T-cell (primary cell): ENCODE results near the gene MCF2L. TPM values are rescaled to one million over a fixed set of nuclear protein-coding genes. Genes with fewer than 3 reads are reported as not detected.

Experiments
- ATAC-seq, 4 experiments: fragments of 200-7000 bp in 3 of 4; fragments of 150-1000 bp in 1 of 4; cut with Tn5 transposase; replicated peaks in 1 of 4; 1 replicate in 3 of 4; 2 replicates in 1 of 4; pipeline ENCODE4 v1.10.0; 2021; ENCODE audit warnings: moderate library complexity in 3 of 4, mild to moderate bottlenecking in 2 of 4, moderate number of reproducible peaks in 1 of 4
- CTCF ChIA-PET, 2 donors: fragments of 300-600 bp; sonication (Branson Sonifier 250); formaldehyde crosslinking; loops; one replicate each; lab custom pipeline; 2022; ENCODE audit warnings: antibody characterized with exemption in 2 of 2; lab: Charles Lee
- POLR2A ChIA-PET, 2 donors: fragments of 300-600 bp; sonication (Branson Sonifier 250); formaldehyde crosslinking; loops; one replicate each; lab custom pipeline; 2022; ENCODE audit warnings: antibody characterized with exemption in 2 of 2; lab: Charles Lee
- DNase-seq, 35 experiments: peaks; one replicate each; pipeline versions ENCODE4 v3.0.0 to v3.0.0-alpha.2; 2013 to 2023
- H3K27ac ChIP-seq: one replicate; pipeline ENCODE4 v1.5.1; 2013; ENCODE audit warnings: low read length
- H3K27me3 ChIP-seq, 2 experiments: replicated peaks in 1 of 2; 1 replicate in 1 of 2; 2 replicates in 1 of 2; pipeline versions ENCODE4 v1.6.1 to v1.7.0; 2013; ENCODE audit warnings: low read length in 1 of 2, mixed read lengths in 1 of 2; ENCODE audit not compliant: control insufficient read depth in 2 of 2, insufficient read depth in 2 of 2; ENCODE audit errors: extremely low read depth in 1 of 2
- H3K36me3 ChIP-seq, 2 donors: 1 replicate in 1 of 2; 2 replicates in 1 of 2; pipeline versions ENCODE4 v1.6.1 to v1.7.0; 2013; ENCODE audit warnings: low read length in 1 of 2; ENCODE audit not compliant: control insufficient read depth in 2 of 2, insufficient read depth in 1 of 2; ENCODE audit errors: extremely low read depth in 1 of 2
- H3K4me1 ChIP-seq, 2 experiments: 1 replicate in 1 of 2; 2 replicates in 1 of 2; pipeline versions ENCODE4 v1.6.1 to v1.7.0; 2013; ENCODE audit warnings: low read length in 2 of 2, mixed read lengths in 1 of 2; ENCODE audit not compliant: insufficient read depth in 2 of 2, control insufficient read depth in 1 of 2; ENCODE audit errors: extremely low read depth in 1 of 2
- H3K4me3 ChIP-seq, 2 donors: 1 replicate in 1 of 2; 2 replicates in 1 of 2; pipeline versions ENCODE4 v1.5.1 to v1.7.0; 2013; ENCODE audit warnings: mild to moderate bottlenecking in 2 of 2, low read length in 1 of 2, moderate library complexity in 1 of 2; ENCODE audit not compliant: control insufficient read depth in 1 of 2; ENCODE audit errors: extremely low read depth in 1 of 2
- H3K9me3 ChIP-seq: 2 replicates; pipeline ENCODE4 v1.7.0; 2013
- H3K27ac Mint-ChIP-seq, 2 donors: one replicate each; pipeline ENCODE4 v1.8.0; 2020 to 2021; ENCODE audit warnings: mild to moderate bottlenecking in 2 of 2, mixed read lengths in 2 of 2
- H3K27me3 Mint-ChIP-seq, 2 donors: one replicate each; pipeline ENCODE4 v1.8.0; 2021 to 2022; ENCODE audit warnings: mixed read lengths in 2 of 2
- H3K36me3 Mint-ChIP-seq: one replicate; pipeline ENCODE4 v1.8.0; 2021; ENCODE audit warnings: mixed read lengths
- H3K4me1 Mint-ChIP-seq, 3 donors: one replicate each; pipeline ENCODE4 v1.8.0; 2020 to 2022; ENCODE audit warnings: mixed read lengths in 3 of 3, mild to moderate bottlenecking in 1 of 3
- H3K4me3 Mint-ChIP-seq, 3 donors: one replicate each; pipeline ENCODE4 v1.8.0; 2020 to 2022; ENCODE audit warnings: mild to moderate bottlenecking in 3 of 3, mixed read lengths in 3 of 3, moderate library complexity in 3 of 3
- H3K9me3 Mint-ChIP-seq, 3 donors: one replicate each; pipeline ENCODE4 v1.8.0; 2020 to 2022; ENCODE audit warnings: mixed read lengths in 3 of 3
- WGBS: methylation state at CpG from one replicate; pipeline ENCODE4 v1.1.5; 2013; ENCODE audit warnings: missing lambda C conversion rate; ENCODE audit not compliant: insufficient coverage; 5-methylcytosine and 5-hydroxymethylcytosine counted together
- total RNA-seq, 35 experiments: library from RNA in 6 of 35; stranded (reverse) in 6 of 35; fragments of 120-200 nt in 1 of 35; gene quantifications; one replicate each; pipeline versions ENCODE4 v1.2.1 to v1.2.4 and lab custom pipeline; 2013 to 2026

MCF2L gene
- total RNA-seq, 5 donors from 2014 or later (not counting 1 experiment from before 2014, with no cell fraction given) = 18.2 to 30.0 (median 24.7) TPM

DNA sequence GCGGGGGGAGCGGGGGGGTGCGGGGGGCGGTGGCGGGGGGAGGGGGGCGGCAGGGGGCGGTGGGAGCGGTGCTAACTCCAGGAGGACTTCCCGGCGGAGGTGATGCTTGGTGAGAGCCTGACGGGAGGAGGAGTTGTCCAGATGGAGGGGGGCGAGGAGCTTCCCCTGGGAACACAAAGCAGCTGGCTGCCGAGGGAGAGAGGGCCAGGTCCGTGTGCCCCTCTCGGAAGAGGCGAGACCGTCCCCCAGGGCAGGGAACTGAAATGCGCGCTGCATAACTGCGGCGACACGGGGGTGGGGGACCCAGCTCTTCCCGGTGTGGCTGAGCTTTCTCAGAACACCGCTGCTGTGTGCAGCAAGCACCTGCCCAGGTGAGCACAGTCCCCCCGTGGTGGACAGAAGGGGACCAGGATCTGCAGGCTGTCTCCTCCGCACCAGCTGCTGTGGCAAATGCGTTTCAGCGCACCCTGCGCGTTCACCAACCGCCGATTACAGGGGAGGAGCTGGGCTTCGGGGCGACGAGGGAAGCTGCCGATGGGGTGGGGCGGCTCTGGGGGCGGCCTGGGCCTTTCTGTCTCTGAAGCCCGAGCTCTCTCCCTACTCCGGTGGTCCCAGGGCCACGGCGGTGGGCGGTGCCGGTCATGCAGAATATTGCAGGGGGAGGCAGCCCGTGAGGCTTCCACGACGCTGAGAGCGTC is 81.9 kb downstream of the MCF2L start:
- H3K27ac ChIP-seq = no peak overlapping the region
- no peaks in the 10 kb centered on the region for H3K9me3 Mint-ChIP-seq
- no peak overlapping the region for H3K4me3 Mint-ChIP-seq
- DNase-seq = no peak
- H3K27me3 Mint-ChIP-seq = no peaks in the 10 kb centered on the region
- ChIA-PET CTCF (no interaction called here), POLR2A (no interaction called here)
- WGBS = 93% methylated on average over 35 of the region's 48 CpGs
- no peaks in the 10 kb centered on the region for H3K4me1 ChIP-seq
- H3K36me3 Mint-ChIP-seq = peaks cover 20% of the 10 kb centered on the region
- H3K9me3 ChIP-seq = no peaks in the 10 kb centered on the region
- no peaks in the 10 kb centered on the region for H3K4me1 Mint-ChIP-seq
- no peak overlapping the region for H3K4me3 ChIP-seq
- H3K27ac Mint-ChIP-seq = no peak overlapping the region
- no peak for ATAC-seq
- H3K36me3 ChIP-seq = peaks cover 0 to 5% of the 10 kb centered on the region in 2 donors
- H3K27me3 ChIP-seq = no peaks in the 10 kb centered on the region

DNA sequence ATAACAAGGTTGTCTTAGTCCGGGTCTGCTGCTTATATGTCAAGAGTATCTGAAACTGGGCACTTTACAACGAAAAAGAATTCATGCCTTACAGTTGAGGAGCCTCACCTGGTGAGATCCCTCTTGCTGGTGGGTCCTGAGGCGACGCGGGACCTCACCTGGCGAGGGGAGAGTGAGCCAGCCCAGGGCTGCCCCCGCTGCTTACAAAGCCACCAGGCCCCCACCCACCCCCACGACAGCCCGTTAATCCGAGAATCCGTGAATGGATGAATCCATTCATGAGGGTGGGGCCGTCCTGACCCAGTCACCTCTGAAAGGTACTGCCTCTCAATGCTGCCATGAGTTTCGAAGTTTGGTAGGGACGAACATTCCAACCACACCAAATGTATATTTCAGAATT is 82.6 kb downstream of the MCF2L start:
- no peaks in the 10 kb centered on the region for H3K27me3 ChIP-seq
- WGBS = 88% methylated on average over 11 of the region's 14 CpGs
- DNase-seq (no peak), ATAC-seq (no peak)
- peaks cover 0 to 5% of the 10 kb centered on the region in 2 donors for H3K36me3 ChIP-seq
- ChIA-PET POLR2A (no interaction called here), CTCF (no interaction called here)
- Mint-ChIP-seq H3K4me1 (no peaks in the 10 kb centered on the region), H3K36me3 (peaks cover 14% of the 10 kb centered on the region), H3K27ac (no peak overlapping the region), H3K4me3 (no peak overlapping the region), H3K27me3 (no peaks in the 10 kb centered on the region), H3K9me3 (no peaks in the 10 kb centered on the region)
- no peaks in the 10 kb centered on the region for H3K4me1 ChIP-seq
- no peak overlapping the region for H3K4me3 ChIP-seq
- no peak overlapping the region for H3K27ac ChIP-seq
- H3K9me3 ChIP-seq = no peaks in the 10 kb centered on the region

DNA sequence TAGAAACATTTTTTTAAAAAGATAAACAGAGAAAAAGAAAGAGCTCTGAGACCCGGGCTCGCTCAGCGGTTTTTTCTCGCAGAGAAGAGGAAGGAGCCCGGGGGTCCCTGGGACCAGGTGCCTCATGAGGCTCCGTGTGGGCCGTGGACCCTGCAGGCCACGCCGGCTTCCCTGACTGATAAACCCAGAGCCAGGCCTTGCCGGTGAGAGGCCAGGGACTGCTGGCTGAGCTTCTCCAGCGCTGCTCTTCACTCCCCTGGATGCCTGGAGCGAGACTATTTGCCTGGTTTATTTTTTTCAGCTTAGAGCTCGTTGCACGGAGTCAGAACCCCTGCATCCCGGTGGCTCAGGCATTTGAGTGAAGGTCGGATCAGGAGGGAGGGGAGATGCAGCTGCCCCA is 83.2 kb downstream of the MCF2L start:
- Histone ChIP-seq H3K4me1 (no peaks in the 10 kb centered on the region), H3K27me3 (no peaks in the 10 kb centered on the region), H3K27ac (no peak overlapping the region), H3K9me3 (no peaks in the 10 kb centered on the region), H3K4me3 (no peak overlapping the region), H3K36me3 (peaks cover 0 to 3% of the 10 kb centered on the region in 2 donors)
- Mint-ChIP-seq H3K4me3 (no peak overlapping the region), H3K9me3 (no peaks in the 10 kb centered on the region), H3K27ac (no peak overlapping the region), H3K27me3 (no peaks in the 10 kb centered on the region), H3K36me3 (peaks cover 8% of the 10 kb centered on the region), H3K4me1 (no peaks in the 10 kb centered on the region)
- DNase-seq = no peak
- ATAC-seq = no peak
- WGBS = 88% methylated on average over 11 of the region's 16 CpGs
- ChIA-PET POLR2A (no interaction called here), CTCF (no interaction called here)

DNA sequence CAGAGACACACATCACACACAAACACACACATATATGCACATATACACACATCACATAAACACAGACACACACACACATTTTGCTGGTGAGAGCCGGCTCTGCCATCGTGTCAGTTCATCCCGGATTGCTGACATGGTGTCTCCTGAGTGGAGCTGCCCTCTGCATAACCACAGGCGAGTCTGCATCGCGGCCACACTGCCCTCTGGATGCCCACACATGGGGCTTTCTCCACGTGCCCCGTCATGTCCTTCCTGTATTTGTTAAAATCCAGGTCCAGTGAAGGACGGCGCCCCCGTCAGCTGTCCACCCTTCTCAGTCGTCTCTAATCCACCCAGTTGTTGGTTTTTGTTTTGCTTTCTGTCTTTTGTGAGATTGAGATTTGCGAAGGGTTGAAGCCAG is 84.0 kb downstream of the MCF2L start:
- Mint-ChIP-seq H3K4me1 (no peaks in the 10 kb centered on the region), H3K4me3 (no peak overlapping the region), H3K27ac (no peak overlapping the region), H3K9me3 (no peaks in the 10 kb centered on the region), H3K27me3 (no peaks in the 10 kb centered on the region), H3K36me3 (peaks cover 6% of the 10 kb centered on the region)
- Histone ChIP-seq H3K4me3 (no peak overlapping the region), H3K36me3 (no peaks in the 10 kb centered on the region), H3K9me3 (no peaks in the 10 kb centered on the region), H3K4me1 (no peaks in the 10 kb centered on the region), H3K27ac (no peak overlapping the region), H3K27me3 (no peaks in the 10 kb centered on the region)
- no peak for DNase-seq
- ChIA-PET POLR2A (no interaction called here), CTCF (no interaction called here)
- no peak for ATAC-seq
- 92% methylated on average over 7 of the region's 13 CpGs for WGBS

DNA sequence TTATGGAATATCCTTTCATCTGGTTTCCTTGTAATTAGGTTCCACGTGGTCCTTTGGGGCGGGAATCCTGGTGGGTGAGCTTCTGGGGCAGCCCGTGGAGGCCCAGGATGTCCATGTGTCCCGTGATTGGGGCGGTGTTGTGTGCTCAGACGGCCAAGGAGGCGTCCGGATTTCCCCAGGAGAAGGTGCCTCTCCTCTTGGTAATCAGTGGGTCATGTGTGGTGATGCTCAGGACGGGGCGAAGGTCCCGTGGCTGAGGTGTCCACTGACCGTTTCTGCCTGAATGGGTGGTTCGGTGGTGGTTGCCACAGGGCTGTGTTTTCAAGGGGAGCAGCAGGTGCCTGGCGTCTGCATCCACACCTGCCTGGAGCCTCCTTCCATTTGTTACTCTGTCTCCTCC is 84.4 kb downstream of the MCF2L start:
- ChIA-PET POLR2A (no interaction called here), CTCF (no interaction called here)
- H3K27ac Mint-ChIP-seq = no peak overlapping the region
- H3K4me3 Mint-ChIP-seq = no peak overlapping the region
- ATAC-seq = no peak
- Histone ChIP-seq H3K4me1 (no peaks in the 10 kb centered on the region), H3K36me3 (no peaks in the 10 kb centered on the region), H3K9me3 (no peaks in the 10 kb centered on the region), H3K27me3 (no peaks in the 10 kb centered on the region), H3K27ac (no peak overlapping the region), H3K4me3 (no peak overlapping the region)
- no peaks in the 10 kb centered on the region for H3K27me3 Mint-ChIP-seq
- no peak for DNase-seq
- peaks cover 4% of the 10 kb centered on the region for H3K36me3 Mint-ChIP-seq
- no peaks in the 10 kb centered on the region for H3K4me1 Mint-ChIP-seq
- 85% methylated on average over 6 of the region's 14 CpGs for WGBS
- H3K9me3 Mint-ChIP-seq = no peaks in the 10 kb centered on the region

DNA sequence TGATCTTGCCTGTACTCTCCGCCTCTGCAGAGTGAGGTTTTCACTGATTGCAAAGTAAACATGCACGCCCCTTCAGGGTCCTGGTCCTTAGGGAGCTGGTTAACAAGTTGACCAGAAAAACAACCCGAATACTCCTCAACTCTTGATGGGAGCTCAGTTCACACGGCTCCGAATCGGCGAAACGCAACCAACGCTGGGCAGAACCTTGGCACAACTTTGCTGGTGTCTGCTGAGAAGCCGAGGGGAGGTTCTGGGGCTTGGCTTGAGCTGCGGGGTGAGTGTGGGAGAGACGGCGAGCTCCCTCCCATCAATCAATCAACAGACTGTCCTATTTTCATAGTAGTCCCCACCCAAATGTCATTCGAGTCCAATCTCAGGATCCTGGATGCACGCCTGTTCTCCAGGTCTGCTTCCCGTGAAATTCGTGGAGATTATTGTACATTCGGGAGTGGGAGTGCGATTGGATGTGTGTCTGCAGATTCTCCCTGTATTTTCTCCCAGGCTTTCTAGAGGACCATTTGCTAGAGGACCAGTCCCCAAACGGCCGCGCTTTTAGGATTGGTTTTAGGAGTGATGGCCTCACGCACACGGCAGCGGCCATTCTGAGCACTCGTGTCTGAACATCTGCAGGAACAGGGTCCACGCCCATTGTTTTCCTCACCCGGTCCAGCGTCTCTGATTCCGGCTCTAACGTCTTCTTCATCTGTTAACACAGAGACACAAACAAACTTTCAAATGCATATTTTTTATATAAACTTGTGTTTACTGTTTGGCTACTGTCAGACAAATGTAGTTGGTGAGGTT is 85.0 kb downstream of the MCF2L start:
- no peaks in the 10 kb centered on the region for H3K9me3 Mint-ChIP-seq
- Histone ChIP-seq H3K4me3 (no peak overlapping the region), H3K27me3 (no peaks in the 10 kb centered on the region), H3K36me3 (no peaks in the 10 kb centered on the region), H3K4me1 (no peaks in the 10 kb centered on the region), H3K27ac (no peak overlapping the region), H3K9me3 (no peaks in the 10 kb centered on the region)
- ChIA-PET CTCF (no interaction called here), POLR2A (no interaction called here)
- no peak overlapping the region for H3K27ac Mint-ChIP-seq
- ATAC-seq = no peak
- WGBS = 85% methylated on average over 13 of the region's 31 CpGs
- DNase-seq = no peak
- no peak overlapping the region for H3K4me3 Mint-ChIP-seq
- H3K36me3 Mint-ChIP-seq = peaks cover 4% of the 10 kb centered on the region
- no peaks in the 10 kb centered on the region for H3K27me3 Mint-ChIP-seq
- no peaks in the 10 kb centered on the region for H3K4me1 Mint-ChIP-seq
